A549 (cell line): ENCODE measurements around the gene DGAT2. TPM values are rescaled to one million over a fixed set of nuclear protein-coding genes. Genes with fewer than 3 reads are reported as not detected.

Experiments
- ATAC-seq, 2 experiments: fragments of 200-7000 bp in 1 of 2; fragments of >200 bp in 1 of 2; cut with Nextera tagmentation in 1 of 2; cut with Tn5 transposase in 1 of 2; 3 replicates each; pipeline versions ENCODE4 v1.8.0 to v1.9.1; 2018 to 2020; ENCODE audit warnings: mild to moderate bottlenecking in 1 of 2, moderate library complexity in 1 of 2
- CTCF ChIA-PET: fragments of 300-600 bp; sonication (Branson Sonifier 250); formaldehyde crosslinking; extraction: SDS; loops from one replicate; lab custom pipeline; 2021; ENCODE audit warnings: antibody characterized with exemption, inconsistent platforms; lab: Yijun Ruan, JAX
- POLR2A ChIA-PET: fragments of 350-600 bp; formaldehyde crosslinking; extraction: SDS; loops from one replicate; lab custom pipeline; 2021; ENCODE audit warnings: antibody characterized with exemption, inconsistent platforms; lab: Yijun Ruan, JAX
- DNase-seq, 2 experiments: peaks; one replicate each; pipeline versions ENCODE4 v3.0.0 to v3.0.0-alpha.2; 2011 to 2016; ENCODE audit warnings: low read depth in 1 of 2, low spot score in 1 of 2
- FAIRE-seq: peaks from 2 replicates; lab custom pipeline; 2011; peaks lifted over from hg19 to GRCh38; lab: Jason Lieb, UNC
- H3K27ac ChIP-seq, 2 experiments: fragments of >200 bp; sonication (Bioruptor Twin); formaldehyde crosslinking; 3 replicates each; pipeline ENCODE4 v1.5.1; 2016 to 2017
- H3K4me1 ChIP-seq: fragments of >200 bp; sonication (Bioruptor Twin); formaldehyde crosslinking; 3 replicates; pipeline ENCODE4 v1.6.1; 2016
- H3K4me2 ChIP-seq: fragments of >200 bp; sonication (Bioruptor Twin); formaldehyde crosslinking; 3 replicates; pipeline ENCODE4 v1.6.1; 2016
- H3K4me3 ChIP-seq: fragments of >200 bp; sonication (Bioruptor Twin); formaldehyde crosslinking; 3 replicates; pipeline ENCODE4 v1.5.1; 2016
- H3K9me3 ChIP-seq: fragments of >200 bp; sonication (Bioruptor Twin); formaldehyde crosslinking; 3 replicates; pipeline ENCODE4 v1.6.1; 2016
- BHLHE40 ChIP-seq: IDR thresholded peaks from 2 replicates; pipeline ENCODE4 v1.6.1; 2012; ENCODE audit warnings: low read depth, low read length, inconsistent platforms
- EHF ChIP-seq: fragments of 250-450 bp; sonication (Bioruptor Pico); IDR thresholded peaks from 2 replicates; pipeline ENCODE4 v1.5.0; 2020; ENCODE audit warnings: mild to moderate bottlenecking
- EHMT2 ChIP-seq: fragments of 200-600 bp; sonication (generic); IDR thresholded peaks from 2 replicates; pipeline ENCODE4 v1.6.1; 2016; ENCODE audit warnings: antibody characterized with exemption, low read depth, mild to moderate bottlenecking, moderate library complexity
- ESRRA ChIP-seq: fragments of 150-350 bp; IDR thresholded peaks from 2 replicates; pipeline ENCODE4 v1.6.1; 2014; ENCODE audit warnings: mild to moderate bottlenecking, low read length, borderline replicate concordance
- FOSB ChIP-seq: fragments of 250-450 bp; sonication (Bioruptor Pico); IDR thresholded peaks from 2 replicates; pipeline ENCODE4 v1.5.0; 2020; ENCODE audit warnings: mild to moderate bottlenecking, moderate library complexity
- FOSL2 ChIP-seq, 2 experiments: fragments of 450-650 bp in 1 of 2; fragments of >200 bp in 1 of 2; sonication (Bioruptor Twin) in 1 of 2; formaldehyde crosslinking; IDR thresholded peaks; 2 replicates each; pipeline versions ENCODE4 v1.5.0 to v1.6.1; 2016 to 2020; ENCODE audit warnings: mild to moderate bottlenecking in 1 of 2, moderate library complexity in 1 of 2
- HOXA7 ChIP-seq: fragments of 250-450 bp; sonication (Bioruptor Pico); IDR thresholded peaks from 2 replicates; pipeline ENCODE4 v1.5.0; 2020; ENCODE audit warnings: mild to moderate bottlenecking, moderate library complexity
- HOXB13 ChIP-seq: fragments of 250-450 bp; sonication (Bioruptor Pico); IDR thresholded peaks from 2 replicates; pipeline ENCODE4 v1.5.0; 2020; ENCODE audit warnings: low read depth, mild to moderate bottlenecking, moderate library complexity
- HOXB5 ChIP-seq: fragments of 250-450 bp; sonication (Bioruptor Pico); IDR thresholded peaks from 2 replicates; pipeline ENCODE4 v1.5.0; 2020; ENCODE audit warnings: mild to moderate bottlenecking, moderate library complexity
- JUN ChIP-seq, 2 experiments: fragments of >200 bp; sonication (Bioruptor Twin); formaldehyde crosslinking; IDR thresholded peaks; 2 replicates in 1 of 2; 3 replicates in 1 of 2; pipeline ENCODE4 v1.6.1; 2016 to 2017
- JUNB ChIP-seq: fragments of >200 bp; sonication (Bioruptor Twin); formaldehyde crosslinking; IDR thresholded peaks from 2 replicates; pipeline ENCODE4 v1.6.1; 2016
- NFE2L2 ChIP-seq: fragments of 150-350 bp; conservative IDR thresholded peaks from 2 replicates; pipeline ENCODE4 v1.6.1; 2014; ENCODE audit warnings: low read length
- RFX5 ChIP-seq: fragments of 450-650 bp; IDR thresholded peaks from 2 replicates; pipeline ENCODE4 v1.7.1; 2014; ENCODE audit warnings: antibody characterized with exemption, mild to moderate bottlenecking, moderate library complexity
- SMC3 ChIP-seq: fragments of >200 bp; sonication (Bioruptor Twin); formaldehyde crosslinking; IDR thresholded peaks from 3 replicates; pipeline ENCODE4 v1.6.1; 2018; ENCODE audit warnings: inconsistent platforms
- ZNF302 ChIP-seq: fragments of 250-450 bp; sonication (Bioruptor Pico); IDR thresholded peaks from 2 replicates; pipeline ENCODE4 v1.9.0; 2021; ENCODE audit warnings: inconsistent platforms, mild to moderate bottlenecking, moderate library complexity
- ZSCAN20 ChIP-seq: fragments of 250-450 bp; sonication (Bioruptor Pico); IDR thresholded peaks from 2 replicates; pipeline ENCODE4 v1.8.0; 2022; ENCODE audit warnings: mild to moderate bottlenecking, moderate library complexity
- WGBS: methylation state at CpG from one replicate; pipeline ENCODE4 v1.1.6; 2017; ENCODE audit errors: missing lambda C conversion rate; 5-methylcytosine and 5-hydroxymethylcytosine counted together
- polyA plus RNA-seq, 4 experiments: library from polyadenylated mRNA; depleted of rRNA in 3 of 4; stranded (reverse); fragments of >200 nt; fragmentation: RNase III in 1 of 4; extraction: RNeasy Plus Mini Kit Qiagen cat#74134 plus additional on column Dnase treatment in 1 of 4; gene quantifications; 2 replicates in 3 of 4; 3 replicates in 1 of 4; pipeline ENCODE4 v1.2.3, GENCODE V29; 2011 to 2017
- TF ChIP-seq, protein P1 (sequence below): fragments of 250-450 bp; sonication (Bioruptor Pico); IDR thresholded peaks from 2 replicates; pipeline ENCODE4 v1.5.0; 2021; ENCODE audit warnings: mild to moderate bottlenecking, moderate library complexity, borderline replicate concordance
- TF ChIP-seq, protein P2 (sequence below): fragments of 200-600 bp; sonication (generic); IDR thresholded peaks from 2 replicates; pipeline ENCODE4 v1.6.1; 2016; ENCODE audit warnings: antibody characterized with exemption, mild to moderate bottlenecking, moderate library complexity
- TF ChIP-seq, protein P3 (sequence below): IDR thresholded peaks from 2 replicates; pipeline ENCODE4 v1.6.1; 2012; ENCODE audit warnings: low read depth, borderline replicate concordance

Gene DGAT2
- polyA plus RNA-seq, 2 of the 4 experiments (the other 2 are of a cell fraction): 1.6 to 1.9 TPM

DNA sequence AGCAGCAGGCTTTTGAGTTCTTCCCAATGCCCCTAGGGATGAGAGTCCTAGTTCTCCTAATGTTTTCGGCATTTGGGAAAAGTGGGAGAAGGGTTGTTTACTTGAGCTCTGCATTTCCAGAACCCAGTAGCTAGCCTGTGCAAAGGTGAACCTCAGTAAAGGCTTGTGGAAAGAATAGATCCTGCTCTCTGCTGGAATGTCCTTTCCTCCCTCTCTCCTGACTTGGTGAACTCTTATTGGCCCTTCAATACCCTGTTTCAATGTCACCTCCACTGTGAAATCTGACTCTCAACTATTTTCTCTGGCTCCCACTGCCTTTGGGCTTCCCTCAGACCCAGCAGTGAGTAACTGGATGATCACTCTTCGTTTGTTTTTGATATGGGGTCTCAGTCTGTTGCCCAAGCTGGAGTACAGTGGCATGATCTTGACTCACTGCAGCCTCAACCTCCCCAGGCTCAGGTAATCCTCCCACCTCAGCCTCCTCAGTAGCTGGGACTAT lies 44.0 kb downstream of the DGAT2 start:
- 58% methylated on average over 2 of the region's 2 CpGs for WGBS
- no peak for TF ChIP-seq FOSB (CRISPR knock-in tag)
- TF ChIP-seq JUN (IDR thresholded peaks at IDR 0.05): no peak
- no peak for TF ChIP-seq EHMT2
- TF ChIP-seq, protein P1, sequence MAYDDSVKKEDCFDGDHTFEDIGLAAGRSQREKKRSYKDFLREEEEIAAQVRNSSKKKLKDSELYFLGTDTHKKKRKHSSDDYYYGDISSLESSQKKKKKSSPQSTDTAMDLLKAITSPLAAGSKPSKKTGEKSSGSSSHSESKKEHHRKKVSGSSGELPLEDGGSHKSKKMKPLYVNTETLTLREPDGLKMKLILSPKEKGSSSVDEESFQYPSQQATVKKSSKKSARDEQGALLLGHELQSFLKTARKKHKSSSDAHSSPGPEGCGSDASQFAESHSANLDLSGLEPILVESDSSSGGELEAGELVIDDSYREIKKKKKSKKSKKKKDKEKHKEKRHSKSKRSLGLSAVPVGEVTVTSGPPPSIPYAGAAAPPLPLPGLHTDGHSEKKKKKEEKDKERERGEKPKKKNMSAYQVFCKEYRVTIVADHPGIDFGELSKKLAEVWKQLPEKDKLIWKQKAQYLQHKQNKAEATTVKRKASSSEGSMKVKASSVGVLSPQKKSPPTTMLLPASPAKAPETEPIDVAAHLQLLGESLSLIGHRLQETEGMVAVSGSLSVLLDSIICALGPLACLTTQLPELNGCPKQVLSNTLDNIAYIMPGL (CRISPR knock-in tag): no peak
- no peak for TF ChIP-seq NFE2L2
- no peak for TF ChIP-seq HOXB13 (CRISPR knock-in tag)
- TF ChIP-seq ZSCAN20 (CRISPR knock-in tag): no peak
- no peak for TF ChIP-seq BHLHE40
- TF ChIP-seq, protein P2, sequence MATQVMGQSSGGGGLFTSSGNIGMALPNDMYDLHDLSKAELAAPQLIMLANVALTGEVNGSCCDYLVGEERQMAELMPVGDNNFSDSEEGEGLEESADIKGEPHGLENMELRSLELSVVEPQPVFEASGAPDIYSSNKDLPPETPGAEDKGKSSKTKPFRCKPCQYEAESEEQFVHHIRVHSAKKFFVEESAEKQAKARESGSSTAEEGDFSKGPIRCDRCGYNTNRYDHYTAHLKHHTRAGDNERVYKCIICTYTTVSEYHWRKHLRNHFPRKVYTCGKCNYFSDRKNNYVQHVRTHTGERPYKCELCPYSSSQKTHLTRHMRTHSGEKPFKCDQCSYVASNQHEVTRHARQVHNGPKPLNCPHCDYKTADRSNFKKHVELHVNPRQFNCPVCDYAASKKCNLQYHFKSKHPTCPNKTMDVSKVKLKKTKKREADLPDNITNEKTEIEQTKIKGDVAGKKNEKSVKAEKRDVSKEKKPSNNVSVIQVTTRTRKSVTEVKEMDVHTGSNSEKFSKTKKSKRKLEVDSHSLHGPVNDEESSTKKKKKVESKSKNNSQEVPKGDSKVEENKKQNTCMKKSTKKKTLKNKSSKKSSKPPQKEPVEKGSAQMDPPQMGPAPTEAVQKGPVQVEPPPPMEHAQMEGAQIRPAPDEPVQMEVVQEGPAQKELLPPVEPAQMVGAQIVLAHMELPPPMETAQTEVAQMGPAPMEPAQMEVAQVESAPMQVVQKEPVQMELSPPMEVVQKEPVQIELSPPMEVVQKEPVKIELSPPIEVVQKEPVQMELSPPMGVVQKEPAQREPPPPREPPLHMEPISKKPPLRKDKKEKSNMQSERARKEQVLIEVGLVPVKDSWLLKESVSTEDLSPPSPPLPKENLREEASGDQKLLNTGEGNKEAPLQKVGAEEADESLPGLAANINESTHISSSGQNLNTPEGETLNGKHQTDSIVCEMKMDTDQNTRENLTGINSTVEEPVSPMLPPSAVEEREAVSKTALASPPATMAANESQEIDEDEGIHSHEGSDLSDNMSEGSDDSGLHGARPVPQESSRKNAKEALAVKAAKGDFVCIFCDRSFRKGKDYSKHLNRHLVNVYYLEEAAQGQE: no peak
- TF ChIP-seq ESRRA: no peak
- TF ChIP-seq ZNF302 (CRISPR knock-in tag): no peak
- TF ChIP-seq HOXA7 (CRISPR knock-in tag): no peak
- no peak for TF ChIP-seq JUNB
- TF ChIP-seq, protein P3, sequence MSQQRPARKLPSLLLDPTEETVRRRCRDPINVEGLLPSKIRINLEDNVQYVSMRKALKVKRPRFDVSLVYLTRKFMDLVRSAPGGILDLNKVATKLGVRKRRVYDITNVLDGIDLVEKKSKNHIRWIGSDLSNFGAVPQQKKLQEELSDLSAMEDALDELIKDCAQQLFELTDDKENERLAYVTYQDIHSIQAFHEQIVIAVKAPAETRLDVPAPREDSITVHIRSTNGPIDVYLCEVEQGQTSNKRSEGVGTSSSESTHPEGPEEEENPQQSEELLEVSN: no peak
- TF ChIP-seq SMC3: no peak
- TF ChIP-seq HOXB5: no peak
- no peak for TF ChIP-seq EHF (CRISPR knock-in tag)
- TF ChIP-seq FOSL2 (IDR thresholded peaks at IDR 0.05): no peak
- TF ChIP-seq FOSL2 (CRISPR knock-in tag; IDR thresholded peaks at IDR 0.05): no peak
- H3K4me2 ChIP-seq: no peak overlapping the region
- CTCF ChIA-PET: interaction anchor here (1.2 to 3.7 kb wide), 3 partner anchors 10 to 56 kb away, joined by 3 to 20 read pairs (median 11); no protein-coding TSS in a partner anchor
- no peak for ATAC-seq
- FAIRE-seq: no peak
- POLR2A ChIA-PET: no interaction called here
- H3K27ac ChIP-seq: no peak overlapping the region
- H3K9me3 ChIP-seq: no peaks in the 10 kb centered on the region
- no peak overlapping the region for H3K4me3 ChIP-seq
- no peak for DNase-seq
- peaks cover 18% of the 10 kb centered on the region; the same call in 2 of the 3 replicates for H3K4me1 ChIP-seq

DNA sequence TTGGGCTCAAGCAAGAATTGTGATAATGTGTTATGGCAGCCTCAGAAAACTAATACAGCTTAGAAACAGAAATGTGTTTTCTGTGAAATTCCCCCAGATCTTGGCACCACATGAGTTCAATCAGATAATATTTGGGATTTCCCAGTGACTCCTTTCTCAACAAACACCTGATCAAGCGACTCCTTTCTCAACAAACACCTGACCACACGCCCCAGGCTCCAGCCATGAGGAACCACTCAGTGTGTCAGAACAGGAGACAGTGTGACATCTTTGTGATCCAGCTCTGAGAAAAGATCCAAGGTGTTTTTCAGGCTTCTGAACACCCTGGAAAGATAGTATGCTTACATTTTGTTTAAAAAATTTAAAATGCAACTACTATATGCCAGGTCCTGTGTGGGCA lies 44.5 kb downstream of the DGAT2 start:
- 75% methylated on average over 2 of the region's 2 CpGs for WGBS
- Histone ChIP-seq H3K9me3 (no peaks in the 10 kb centered on the region), H3K4me2 (no peak overlapping the region), H3K4me3 (no peak overlapping the region)
- DNase-seq: no peak
- no peak for FAIRE-seq
- TF ChIP-seq RFX5: no peak
- TF ChIP-seq JUNB: no peak
- TF ChIP-seq, all 56 proteins: peak for 0
- Histone ChIP-seq H3K4me1 (peaks cover 18% of the 10 kb centered on the region; the same call in 2 of the 3 replicates), H3K27ac (no peak overlapping the region)
- ChIA-PET CTCF (interaction anchor here (1.2 to 3.7 kb wide), 4 partner anchors 10 to 339 kb away, joined by 3 to 20 read pairs (median 6); no protein-coding TSS in a partner anchor), POLR2A (no interaction called here)
- ATAC-seq: no peak
